Uterine smooth muscle cell (primary cell): ENCODE results near the gene MGAT2. TPM values are rescaled to one million over a fixed set of nuclear protein-coding genes. Genes with fewer than 3 reads are reported as not detected.

ENCODE experiments used
- total RNA-seq: library from RNA; depleted of rRNA; stranded (reverse); fragments of >200 nt; gene quantifications from 2 replicates; pipeline ENCODE4 v1.2.3, GENCODE V29; 2014

Gene MGAT2
- 104 and 106 TPM in 2 replicates for total RNA-seq

GRCh38 chr14:49620182-49621113 lies at the start of gene MGAT2, which contains the start of gene RPL36AL:
Gene MGAT2 (plus strand): TSS chr14:49620799. CDS start chr14:49621269, 470 bp downstream.
Gene RPL36AL (minus strand): TSS chr14:49620626. CDS start chr14:49619104, 1,522 bp downstream.

GRCh38 chr14:49585803-49586672 lies 34.6 kb upstream of the MGAT2 start, which contains the start of gene RPS29:
Gene RPS29 (minus strand): TSS chr14:49586380. CDS start chr14:49586346, 34 bp downstream.

DNA sequence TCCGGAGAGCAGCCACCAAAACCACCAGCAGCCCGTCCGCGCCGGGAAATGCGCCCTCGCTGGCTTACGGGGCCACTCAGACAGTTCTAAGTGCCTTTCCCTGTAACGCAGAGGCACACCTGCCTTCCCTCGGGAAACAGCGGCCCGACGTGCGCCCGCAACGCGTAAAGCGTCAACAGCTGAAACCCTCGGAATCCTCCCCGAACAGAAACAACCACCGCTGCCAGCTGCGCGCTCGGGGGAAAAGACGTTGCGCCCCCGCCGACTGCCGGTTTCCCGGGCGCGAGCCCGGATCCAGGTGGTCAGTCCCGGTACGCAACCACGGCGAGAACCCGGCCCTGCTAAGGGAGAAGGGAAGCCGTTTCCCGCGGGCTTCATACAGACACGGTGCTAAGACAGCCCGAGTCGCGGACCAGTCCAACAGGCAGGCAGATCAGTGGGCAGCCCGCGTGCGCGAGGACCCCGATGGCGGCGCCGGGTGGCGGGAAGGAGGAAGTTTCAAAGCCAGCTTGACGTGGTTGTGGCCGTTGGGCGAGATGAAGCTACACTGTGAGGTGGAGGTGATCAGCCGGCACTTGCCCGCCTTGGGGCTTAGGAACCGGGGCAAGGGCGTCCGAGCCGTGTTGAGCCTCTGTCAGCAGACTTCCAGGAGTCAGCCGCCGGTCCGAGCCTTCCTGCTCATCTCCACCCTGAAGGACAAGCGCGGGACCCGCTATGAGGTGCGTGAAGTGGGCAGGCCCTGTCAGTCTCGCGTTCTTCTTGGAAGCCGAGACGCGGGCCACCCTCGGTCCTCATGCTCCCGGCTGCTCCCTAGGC lies 21.9 kb upstream of the MGAT2 start, which contains the start of gene LRR1:
Gene LRR1 (plus strand): TSS at position 456 of the 816 bp plus-strand sequence. CDS start 81 bp downstream, at position 537.

GRCh38 chr14:49634547-49635334 lies 14.1 kb downstream of the MGAT2 start, which contains the start of gene DNAAF2:
Gene DNAAF2 (minus strand): TSS chr14:49635244. CDS start chr14:49635149, 95 bp downstream.

Other genes with a start within 250 kb of the MGAT2 start
- gene RPS29, start 34.4 kb upstream of the MGAT2 start, total RNA-seq = 1,245 and 1,316 TPM in 2 replicates
- 13.7 and 45.5 TPM in 2 replicates for gene LRR1, start 21.9 kb upstream of the MGAT2 start, total RNA-seq
- gene RPL36AL, start 173 bp upstream of the MGAT2 start, total RNA-seq = 240 and 273 TPM in 2 replicates
- gene DNAAF2, start 14.4 kb downstream of the MGAT2 start, total RNA-seq = 9.7 and 11.1 TPM in 2 replicates
- 12.5 and 33.3 TPM in 2 replicates for gene POLE2, start 67.4 kb downstream of the MGAT2 start, total RNA-seq
- gene KLHDC1, start 72.3 kb downstream of the MGAT2 start, total RNA-seq = 3.0 and 3.3 TPM in 2 replicates
- gene KLHDC2, start 147.4 kb downstream of the MGAT2 start, total RNA-seq = 78.0 and 84.0 TPM in 2 replicates
- 53.3 and 55.7 TPM in 2 replicates for gene NEMF, start 232.0 kb downstream of the MGAT2 start, total RNA-seq